ENCODE data around the gene TAGLN3.

TAGLN3 gene

DNA sequence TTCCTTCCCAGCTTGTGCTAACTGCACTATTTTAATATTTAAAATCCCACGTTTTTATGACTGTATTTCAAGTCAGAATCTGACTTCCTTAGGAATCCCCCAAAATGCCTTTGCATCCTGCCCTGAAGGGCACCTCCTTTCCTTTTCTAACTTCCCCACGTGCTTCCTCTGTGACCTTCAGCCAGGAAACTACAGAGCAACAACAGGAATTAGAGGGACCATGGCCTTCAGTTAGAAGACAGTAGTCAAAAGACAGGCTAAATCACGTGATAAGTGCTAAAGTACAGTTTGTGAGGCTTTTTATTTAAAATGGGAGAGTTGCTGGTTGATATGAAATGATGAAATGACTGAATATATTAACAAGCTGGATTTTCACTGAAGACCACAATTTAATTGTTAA is 31.7 kb upstream of the TAGLN3 start:
- no peak overlapping the region for H3K4me3 ChIP-seq (ENCODE audit: control insufficient read depth, low read depth, low read length)
- TF ChIP-seq, protein P1, sequence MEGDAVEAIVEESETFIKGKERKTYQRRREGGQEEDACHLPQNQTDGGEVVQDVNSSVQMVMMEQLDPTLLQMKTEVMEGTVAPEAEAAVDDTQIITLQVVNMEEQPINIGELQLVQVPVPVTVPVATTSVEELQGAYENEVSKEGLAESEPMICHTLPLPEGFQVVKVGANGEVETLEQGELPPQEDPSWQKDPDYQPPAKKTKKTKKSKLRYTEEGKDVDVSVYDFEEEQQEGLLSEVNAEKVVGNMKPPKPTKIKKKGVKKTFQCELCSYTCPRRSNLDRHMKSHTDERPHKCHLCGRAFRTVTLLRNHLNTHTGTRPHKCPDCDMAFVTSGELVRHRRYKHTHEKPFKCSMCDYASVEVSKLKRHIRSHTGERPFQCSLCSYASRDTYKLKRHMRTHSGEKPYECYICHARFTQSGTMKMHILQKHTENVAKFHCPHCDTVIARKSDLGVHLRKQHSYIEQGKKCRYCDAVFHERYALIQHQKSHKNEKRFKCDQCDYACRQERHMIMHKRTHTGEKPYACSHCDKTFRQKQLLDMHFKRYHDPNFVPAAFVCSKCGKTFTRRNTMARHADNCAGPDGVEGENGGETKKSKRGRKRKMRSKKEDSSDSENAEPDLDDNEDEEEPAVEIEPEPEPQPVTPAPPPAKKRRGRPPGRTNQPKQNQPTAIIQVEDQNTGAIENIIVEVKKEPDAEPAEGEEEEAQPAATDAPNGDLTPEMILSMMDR (IDR thresholded peaks at IDR 0.05; ENCODE audit: control insufficient read depth, insufficient read depth, low read depth, low read length, missing control alignments): no peak
- DNase-seq (ENCODE audit: low read depth): no peak

- peak; percentile 50 for DNase-seq (ENCODE audit: low read depth)
- no peak overlapping the region for H3K4me3 ChIP-seq (ENCODE audit: control insufficient read depth, low read depth, low read length)
- TF ChIP-seq, protein P1 (IDR thresholded peaks at IDR 0.05; ENCODE audit: control insufficient read depth, insufficient read depth, low read depth, low read length, missing control alignments): peak; percentile 87
Observed at GRCh38 chr3:111967651-111968274, 31.0 kb upstream of the TAGLN3 start.

GRCh38 chr3:111968319-111969054 is 30.2 kb upstream of the TAGLN3 start:
- no peak for DNase-seq (ENCODE audit: low read depth)
- no peak overlapping the region for H3K4me3 ChIP-seq (ENCODE audit: control insufficient read depth, low read depth, low read length)
- TF ChIP-seq, protein P1 (IDR thresholded peaks at IDR 0.05; ENCODE audit: control insufficient read depth, insufficient read depth, low read depth, low read length, missing control alignments): no peak

DNA sequence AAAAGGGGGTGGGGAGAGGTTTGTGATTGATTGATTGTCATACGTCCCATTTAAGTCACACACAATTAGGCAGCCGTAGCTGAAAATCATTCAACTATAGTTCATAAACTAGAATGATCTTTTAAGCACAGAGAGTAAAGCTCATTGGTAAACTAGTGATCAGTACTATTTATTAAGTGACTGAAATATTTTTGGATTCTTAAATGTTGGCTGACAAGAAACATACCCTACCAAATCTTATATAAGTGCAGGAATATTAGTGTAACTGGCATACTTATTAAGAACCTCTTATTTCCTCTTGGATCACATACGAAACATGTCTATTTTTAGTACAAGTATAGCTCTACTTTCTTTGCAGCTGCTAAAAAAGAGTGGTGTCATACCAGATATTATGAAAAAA is 28.3 kb upstream of the TAGLN3 start:
- TF ChIP-seq, protein P1 (IDR thresholded peaks at IDR 0.05; ENCODE audit: control insufficient read depth, insufficient read depth, low read depth, low read length, missing control alignments): no peak
- no peak for DNase-seq (ENCODE audit: low read depth)
- H3K4me3 ChIP-seq (ENCODE audit: control insufficient read depth, low read depth, low read length): no peak overlapping the region

DNA sequence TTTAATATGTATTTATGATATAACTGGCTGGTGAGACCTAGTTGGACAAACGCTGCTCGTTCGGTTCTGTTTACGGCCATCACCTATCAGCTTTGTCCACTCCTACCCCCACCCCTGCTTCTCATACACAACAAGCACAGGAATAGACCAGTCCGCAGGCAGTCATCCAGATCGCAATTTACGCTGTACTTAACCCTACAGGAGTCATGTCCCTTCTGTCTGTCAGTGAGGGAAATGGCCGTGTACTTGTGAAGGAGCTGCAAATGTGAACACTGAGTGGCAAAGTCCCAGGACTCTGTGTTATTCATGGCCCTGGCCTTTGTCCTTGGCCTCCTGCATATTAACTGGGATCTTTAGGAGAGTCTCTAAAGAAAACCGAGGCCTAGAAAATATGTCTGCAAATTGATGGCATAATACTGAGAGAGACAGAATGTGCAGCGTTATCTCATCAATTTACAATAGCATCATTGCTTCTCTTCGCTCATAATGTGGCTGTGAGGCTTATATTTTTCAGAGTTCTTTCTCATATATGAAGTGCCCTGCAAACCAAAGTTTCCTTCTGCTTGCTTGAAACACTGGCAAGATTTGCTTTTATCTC is 27.1 kb upstream of the TAGLN3 start:
- TF ChIP-seq, protein P1 (IDR thresholded peaks at IDR 0.05; ENCODE audit: control insufficient read depth, insufficient read depth, low read depth, low read length, missing control alignments): no peak
- no peak for DNase-seq (ENCODE audit: low read depth)
- H3K4me3 ChIP-seq (ENCODE audit: control insufficient read depth, low read depth, low read length): no peak overlapping the region

DNA sequence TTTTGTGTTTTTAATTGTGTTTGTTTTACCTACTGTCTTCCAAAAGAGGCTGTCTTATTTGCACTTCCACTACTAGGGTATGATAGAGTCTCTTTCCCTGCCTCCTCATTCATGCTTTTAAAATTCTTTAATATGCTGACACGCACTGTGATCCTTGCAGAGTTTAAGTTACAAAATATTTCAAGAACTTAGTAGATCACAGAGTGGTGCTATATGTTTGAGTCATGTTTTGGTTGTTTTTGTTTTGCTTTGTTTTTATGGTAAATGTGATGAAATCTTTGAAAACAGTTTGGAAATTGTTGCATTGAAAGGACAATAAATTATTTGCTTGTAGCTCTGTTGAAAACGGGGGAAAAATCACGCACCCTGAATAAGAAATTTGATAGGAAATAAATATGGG is 25.8 kb upstream of the TAGLN3 start:
- TF ChIP-seq, protein P1 (IDR thresholded peaks at IDR 0.05; ENCODE audit: control insufficient read depth, insufficient read depth, low read depth, low read length, missing control alignments): no peak
- no peak for DNase-seq (ENCODE audit: low read depth)
- no peak overlapping the region for H3K4me3 ChIP-seq (ENCODE audit: control insufficient read depth, low read depth, low read length)
